HG03039 (cell line): ENCODE results near the gene TXLNB.
A peak's percentile ranks its signal among the peaks of the same experiment; 100 is the strongest.

ENCODE experiments used
- ATAC-seq: cut with Tn5 transposase; IDR thresholded peaks from one replicate; pipeline ENCODE4 v1.9.1; 2021; ENCODE audit warnings: mild to moderate bottlenecking, moderate library complexity; ENCODE audit not compliant: unreplicated experiment

The TXLNB gene

DNA sequence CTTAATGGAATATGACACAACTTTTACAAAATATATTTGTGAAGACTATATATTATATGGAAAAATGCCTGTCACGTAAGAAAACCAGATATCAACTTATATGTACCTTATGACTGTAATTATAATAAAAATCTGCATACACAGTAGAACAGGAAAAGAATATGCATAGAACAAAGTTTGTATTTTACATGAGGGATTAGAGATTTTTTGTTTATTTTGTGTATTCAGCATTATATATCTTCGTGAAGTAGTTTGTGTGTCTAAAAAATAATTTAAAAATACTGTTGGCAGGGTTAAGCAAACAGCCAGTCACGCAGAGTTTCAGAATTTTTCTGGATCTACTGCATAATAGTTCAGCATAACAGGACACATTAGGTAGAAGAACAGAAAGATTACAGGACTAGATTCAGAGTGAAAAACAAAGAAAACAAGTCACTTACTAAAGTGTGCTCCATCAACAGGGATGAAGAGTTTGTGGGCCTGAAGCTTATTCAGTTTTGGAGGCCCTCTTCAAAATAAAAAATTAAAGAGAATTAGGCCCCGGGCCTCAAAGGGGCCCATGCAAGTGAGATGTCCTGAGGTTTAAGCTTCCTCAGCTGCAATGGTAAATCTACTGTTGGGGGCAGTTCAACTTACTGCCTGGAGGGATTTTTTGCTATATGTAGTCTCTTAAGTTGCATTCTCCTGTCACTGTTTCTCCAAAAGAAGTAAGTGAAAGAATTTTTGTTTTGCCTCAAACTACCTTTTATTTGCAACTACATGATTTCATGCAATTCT lies 16.3 kb downstream of the TXLNB start:
- no peak for ATAC-seq

DNA sequence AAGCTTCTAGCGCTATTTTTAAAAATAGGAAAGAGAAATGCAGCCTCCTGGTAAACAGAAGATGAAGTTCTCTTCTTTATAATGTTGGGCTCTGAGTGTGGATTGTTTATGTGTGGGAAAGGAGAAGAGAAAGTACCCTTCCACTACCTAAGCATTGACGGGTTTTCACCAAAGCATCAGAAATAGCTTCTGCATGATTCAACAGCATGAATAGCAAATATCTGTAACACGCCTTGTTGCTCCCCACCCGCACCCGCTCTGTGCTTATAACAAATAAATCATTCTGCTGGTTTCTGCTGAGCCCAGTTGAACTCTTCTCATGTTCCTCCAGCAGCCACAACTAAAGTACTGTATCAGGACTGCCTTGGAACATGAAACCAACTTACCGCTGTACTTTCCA lies 20.7 kb downstream of the TXLNB start:
- ATAC-seq = peak; percentile 89

DNA sequence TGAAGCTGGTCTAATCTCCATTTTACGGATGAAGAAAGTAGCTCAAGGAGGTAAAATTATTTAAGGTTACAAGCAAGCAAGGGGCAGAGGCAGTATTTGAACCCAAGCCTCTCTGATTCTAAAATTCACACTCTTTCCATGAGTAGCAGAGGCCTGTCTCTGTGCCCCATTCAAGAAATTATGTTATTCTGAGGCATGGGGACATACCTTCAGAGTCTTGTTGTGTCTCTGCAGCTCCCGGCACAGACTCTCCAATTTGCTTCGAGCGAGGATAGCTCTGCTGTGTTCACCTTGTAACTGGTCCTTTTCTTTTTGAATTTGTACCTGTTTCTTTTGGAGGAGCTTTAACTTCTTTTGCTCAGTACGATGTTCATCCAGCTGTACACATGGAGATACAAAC lies 21.5 kb downstream of the TXLNB start:
- ATAC-seq = no peak

DNA sequence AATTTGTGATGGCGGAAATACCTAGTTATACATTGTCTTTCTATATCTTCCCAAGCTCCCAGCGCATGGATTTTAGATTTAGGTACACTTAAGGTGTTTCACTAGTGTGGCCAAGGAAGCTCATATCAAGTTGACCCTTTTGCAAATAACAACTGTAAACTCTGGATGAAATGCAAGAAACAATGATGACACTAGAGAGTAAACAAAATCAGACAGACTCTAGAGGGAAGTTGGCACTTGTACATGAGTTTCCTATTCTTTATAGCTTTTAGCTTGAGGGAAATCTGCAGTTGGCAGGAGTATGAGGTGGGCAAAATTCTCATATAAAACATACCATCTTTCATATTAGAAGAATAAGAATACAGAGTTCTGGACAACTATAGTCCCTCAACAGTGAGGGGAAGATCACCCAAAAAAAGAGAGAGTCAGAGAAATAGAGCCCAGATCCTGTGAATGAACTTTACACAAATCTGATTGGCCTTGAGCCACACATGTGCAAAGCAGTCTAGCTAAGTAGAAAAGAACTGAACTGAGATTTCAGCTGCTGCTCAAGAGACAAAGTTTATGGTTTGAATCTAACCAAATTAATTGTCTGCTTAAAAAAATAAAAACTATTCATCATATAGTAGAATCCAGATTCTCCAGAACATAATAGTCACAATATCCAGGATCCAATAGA lies 26.1 kb downstream of the TXLNB start:
- ATAC-seq = no peak

DNA sequence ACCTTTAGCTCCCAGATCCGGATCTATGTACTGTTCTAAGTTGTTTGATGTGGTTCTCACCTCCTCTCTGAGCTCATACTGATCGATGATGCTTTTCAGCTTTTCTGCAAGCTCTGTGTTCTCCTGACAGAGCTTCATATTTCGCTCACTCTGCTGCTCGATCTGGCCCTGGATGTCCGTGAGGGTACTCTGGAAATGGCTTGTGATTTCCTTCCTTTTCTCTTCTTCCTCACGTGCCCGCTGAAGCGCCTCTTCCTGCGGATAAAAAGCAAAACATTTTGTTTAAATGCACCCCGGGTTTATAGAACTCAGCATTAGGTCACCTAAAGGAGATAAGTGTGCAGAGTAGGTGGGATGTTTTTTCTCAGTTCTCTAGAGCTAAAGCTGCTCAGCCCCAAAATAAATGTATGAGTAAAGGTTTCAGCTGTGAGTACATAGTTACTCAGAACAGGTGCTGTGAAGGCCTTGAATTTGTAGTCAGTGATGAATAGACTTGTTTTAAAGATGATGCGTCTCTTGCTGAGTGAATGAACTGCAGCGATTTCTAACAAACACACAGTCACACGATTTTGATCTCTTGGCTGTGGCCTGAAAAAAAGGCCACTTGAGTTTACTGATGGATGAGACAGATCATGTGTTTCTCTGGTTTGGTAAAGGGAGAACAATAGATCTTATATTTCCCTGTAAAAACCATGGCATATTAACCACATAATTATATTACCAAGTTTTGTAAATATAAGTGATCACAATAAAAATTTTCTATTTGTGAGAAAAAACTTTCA lies 29.1 kb downstream of the TXLNB start:
- peak; percentile 87 for ATAC-seq

DNA sequence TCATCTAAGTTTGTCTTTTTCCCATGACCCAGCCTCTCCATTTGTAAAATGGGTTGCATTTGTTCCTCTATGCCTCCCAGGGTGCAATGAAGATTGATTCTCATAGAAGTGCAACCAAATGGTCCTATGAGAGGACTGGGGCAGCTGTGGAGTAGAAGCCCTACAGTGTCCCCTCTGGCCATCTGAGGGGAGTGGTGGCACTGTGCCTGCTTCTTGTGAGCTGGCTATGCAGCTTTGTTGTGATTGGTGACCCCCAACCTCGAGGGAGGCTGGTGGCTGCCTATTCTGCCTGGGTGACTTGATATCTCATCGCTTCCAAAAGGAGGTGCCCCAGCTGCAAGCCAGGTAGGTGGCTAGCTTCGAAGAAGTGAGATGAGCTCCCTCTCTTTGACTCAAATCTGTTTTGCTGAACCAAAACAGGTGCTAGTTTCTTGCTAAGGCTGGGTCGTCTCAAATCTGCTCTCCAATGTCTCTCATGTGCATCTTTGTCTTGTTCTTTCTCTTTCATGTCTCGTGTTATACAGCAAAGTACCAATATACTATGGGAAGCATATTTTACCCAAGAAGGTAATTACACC lies 33.9 kb downstream of the TXLNB start:
- no peak for ATAC-seq

DNA sequence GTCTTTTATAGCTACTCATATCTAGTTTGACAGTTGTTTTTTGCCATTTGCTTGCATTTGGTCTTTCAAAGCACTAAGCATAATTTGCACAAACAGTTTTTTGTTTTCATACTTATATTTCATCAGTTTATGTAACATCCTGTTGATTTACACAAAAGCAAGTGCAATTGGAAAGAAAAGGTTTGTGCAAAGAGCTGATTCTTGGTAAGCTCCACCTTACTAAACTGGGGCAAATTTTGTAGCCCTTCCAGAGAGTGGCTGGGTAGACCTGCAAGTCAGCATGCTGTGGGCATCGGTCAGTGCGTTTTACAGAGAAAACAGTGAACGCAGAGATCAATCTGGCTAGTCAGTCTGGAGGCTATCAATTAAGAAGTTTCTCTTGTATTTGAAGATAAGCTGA lies 34.5 kb downstream of the TXLNB start:
- ATAC-seq = no peak

DNA sequence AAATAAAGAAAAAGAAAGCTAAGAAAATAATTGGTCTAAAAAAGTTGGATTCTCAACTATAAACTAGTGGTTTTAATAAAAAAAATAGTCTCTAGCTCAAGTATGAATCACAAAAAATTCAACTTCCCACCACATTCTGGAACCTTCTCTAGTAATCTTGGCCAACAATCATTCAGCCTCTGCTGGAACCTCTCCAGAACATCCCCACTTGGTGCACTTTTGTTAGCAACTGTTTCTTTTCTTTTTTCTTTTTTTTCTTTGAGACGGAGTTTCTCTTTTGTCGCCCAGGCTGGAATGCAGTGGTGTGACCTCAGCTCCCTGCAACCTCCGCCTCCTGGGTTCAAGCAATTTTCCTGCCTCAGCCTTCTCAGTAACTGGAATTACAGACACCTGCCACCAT lies 35.7 kb downstream of the TXLNB start:
- ATAC-seq = no peak

DNA sequence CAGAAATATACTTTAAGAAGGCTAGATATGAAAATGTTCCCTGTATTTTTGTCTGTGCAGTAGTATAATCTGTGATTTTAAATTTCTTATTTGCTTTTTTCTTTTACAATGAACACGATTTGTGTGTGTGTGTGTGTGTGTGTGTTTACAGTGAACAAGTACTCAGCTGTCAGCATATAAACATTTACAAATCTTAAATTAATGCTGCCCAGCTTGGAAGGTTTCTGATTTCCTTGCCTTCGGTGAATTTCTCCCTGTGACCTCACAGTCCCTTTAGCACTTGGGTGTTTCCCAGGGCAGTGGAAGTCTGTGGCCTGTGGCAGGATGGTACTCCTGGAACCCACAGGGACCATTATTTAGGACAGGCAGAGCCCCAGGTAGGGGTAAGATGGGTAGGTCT lies 37.6 kb downstream of the TXLNB start:
- ATAC-seq = no peak

DNA sequence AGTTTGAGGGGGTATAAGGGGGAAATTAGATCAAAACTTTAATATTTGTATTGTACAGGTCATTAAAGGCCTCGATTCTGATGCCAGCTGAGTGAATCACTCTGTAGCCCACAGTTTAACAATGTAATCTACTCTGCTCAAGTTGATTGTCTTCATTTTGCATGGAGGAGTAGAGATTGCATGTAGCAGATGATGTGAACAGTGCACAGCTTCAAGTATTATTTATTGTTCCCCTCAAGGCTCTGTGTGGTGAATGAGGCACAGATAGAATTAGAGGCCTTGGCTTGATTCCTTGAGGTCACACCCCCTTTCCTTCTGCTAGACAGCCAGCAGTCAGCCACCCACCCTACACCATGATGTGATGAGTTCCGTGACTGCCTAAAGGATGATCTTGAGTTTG lies 38.1 kb downstream of the TXLNB start:
- no peak for ATAC-seq

DNA sequence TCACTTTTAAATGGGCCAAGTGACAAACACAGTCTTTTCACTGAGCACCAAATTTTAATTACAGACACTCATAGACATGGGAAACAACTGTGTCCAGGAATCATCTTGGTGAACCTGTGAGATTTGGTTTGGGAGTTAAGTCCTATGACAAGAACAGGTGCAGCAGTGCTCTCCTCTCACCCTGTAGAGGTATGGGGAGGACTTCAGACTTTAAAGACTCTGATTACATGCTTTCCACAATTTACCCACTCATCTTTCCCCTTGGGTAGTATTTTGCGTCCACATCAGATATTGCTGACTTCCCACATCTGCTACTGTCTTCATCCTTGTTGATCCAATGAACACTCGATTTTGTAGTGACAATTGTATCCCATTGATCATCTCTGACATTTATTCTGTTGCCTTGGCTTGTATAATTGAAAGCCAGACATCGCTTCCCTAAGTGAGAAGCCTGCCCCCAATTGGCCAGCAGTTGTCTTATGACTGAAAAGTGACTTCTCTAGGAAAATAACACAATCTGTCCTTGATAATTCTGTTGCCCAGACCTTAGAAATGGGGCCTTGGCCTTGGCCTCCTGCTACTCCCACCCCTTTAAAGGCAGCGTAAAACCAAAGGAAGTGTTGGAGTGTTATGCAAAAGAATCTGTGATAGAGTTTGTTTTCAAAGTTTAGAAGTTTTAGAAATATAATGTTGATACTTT lies 40.0 kb downstream of the TXLNB start:
- no peak for ATAC-seq

DNA sequence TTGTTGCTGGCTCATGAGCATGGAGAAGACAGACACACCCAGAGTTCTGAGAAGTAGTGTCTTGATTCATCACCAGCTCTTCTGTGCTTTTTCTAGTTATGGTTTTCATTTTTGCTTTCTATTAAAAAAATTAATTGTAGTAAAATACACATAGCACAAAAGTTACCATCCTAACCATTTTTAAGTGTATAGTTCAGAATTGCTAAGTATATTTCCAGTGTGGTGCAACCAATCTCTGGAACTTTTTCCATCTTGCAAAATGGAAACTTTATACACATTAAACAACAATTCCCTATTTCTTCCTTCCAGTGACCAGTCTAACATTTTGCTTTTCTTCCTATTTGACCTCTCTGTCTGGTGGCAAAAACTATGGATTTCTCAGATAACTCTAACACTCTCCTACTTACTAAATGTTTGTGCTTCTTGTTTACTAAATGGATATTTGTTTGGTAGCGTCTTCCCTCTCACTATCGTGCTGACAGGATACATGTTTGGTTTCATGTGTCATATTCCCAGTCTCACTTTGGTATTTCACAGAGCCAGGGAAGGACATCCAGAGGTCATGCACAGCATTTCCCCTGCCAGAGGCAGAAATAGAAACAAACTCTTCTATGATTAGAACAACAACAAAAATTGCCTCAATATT lies 40.6 kb downstream of the TXLNB start:
- no peak for ATAC-seq

DNA sequence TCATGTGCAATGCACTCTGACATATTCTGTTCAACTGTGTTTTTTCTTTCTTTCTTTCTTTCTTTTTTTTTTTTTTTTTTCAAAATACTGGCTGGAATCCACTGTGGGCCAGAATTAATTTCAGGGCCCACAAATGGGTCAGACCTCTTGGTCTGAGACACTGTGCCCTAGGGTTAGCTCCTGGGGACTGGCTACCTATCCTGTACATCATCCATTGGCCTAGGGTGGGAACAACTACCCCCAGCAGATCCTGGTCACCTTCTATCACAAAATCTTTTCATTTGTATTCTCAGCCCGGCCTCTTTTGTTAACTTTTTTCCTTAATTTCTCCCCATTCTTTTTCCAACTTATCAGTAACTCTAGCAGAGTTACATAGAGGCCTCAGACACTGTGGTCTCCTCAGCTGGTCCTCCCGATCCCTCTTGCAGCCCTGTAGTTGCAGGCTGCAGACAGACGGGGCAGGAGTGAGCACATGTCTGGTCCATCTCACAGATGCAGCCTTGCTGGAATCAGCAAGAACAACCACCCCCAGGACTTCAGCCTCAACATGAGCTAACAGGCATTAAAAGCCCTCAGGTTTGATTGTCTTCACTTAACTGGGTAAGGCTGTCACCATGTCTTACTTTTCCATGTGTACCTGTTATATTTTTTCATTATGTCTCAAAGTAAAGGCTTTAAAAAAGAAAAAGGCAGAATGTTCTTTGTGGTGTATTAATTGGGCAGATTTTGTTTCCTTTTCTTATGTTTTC lies 41.3 kb downstream of the TXLNB start:
- peak; percentile 90 for ATAC-seq

DNA sequence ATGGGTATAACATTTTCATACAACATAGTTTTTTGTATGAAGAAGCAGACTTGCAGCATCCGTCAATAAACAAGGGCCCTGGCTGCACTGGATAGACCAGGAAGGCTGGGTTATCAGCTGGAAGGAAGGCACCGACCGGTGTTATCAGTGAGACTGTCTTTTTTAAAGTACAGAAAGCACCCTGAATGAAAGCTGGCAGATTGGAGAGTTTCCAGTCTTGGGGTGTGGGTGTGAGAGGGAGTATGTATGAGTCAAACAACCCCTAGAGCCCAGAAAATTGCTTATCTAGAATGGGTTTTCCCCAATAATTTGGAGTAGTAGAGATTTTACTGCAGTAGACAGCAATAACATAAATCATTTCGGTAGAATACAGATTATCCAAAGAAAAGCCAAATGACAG lies 42.4 kb downstream of the TXLNB start:
- peak; percentile 32 for ATAC-seq

DNA sequence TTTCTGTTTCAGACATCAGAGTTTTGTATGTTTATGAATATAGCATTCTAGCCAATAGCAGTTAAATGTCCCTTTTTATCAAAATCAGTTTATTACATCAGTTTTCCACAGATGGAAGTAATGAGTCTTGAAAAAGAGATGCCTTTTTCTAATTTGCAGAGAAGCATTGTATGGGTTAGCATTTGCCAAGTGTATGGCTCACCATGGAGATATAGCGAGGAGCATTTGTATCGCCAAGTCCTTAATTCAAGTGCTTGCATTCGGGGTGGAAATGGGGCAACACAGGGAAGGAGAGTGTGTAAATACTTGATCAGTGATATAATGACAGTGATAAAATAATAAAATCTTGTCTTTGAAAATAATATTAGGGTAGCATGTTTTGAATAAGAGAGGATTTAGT lies 42.9 kb downstream of the TXLNB start:
- no peak for ATAC-seq

DNA sequence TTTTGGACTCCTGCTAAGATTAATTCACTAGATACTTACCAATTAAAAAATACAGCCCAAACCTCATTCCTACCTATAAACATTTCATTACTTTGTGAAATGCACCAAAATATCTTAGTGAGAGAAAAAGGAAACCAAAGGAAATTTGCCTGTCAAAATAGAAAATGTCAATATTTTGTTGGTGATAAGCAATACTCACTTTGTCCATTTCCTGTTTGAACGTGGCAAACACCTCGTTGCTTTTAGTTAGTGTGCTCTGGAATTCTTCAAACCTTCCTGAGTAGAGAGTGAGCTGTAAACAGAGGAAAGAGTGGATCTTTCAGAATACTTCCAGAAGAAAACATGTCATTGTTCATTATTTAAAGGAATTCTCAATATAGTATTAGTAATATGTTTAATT lies 44.2 kb downstream of the TXLNB start:
- no peak for ATAC-seq

DNA sequence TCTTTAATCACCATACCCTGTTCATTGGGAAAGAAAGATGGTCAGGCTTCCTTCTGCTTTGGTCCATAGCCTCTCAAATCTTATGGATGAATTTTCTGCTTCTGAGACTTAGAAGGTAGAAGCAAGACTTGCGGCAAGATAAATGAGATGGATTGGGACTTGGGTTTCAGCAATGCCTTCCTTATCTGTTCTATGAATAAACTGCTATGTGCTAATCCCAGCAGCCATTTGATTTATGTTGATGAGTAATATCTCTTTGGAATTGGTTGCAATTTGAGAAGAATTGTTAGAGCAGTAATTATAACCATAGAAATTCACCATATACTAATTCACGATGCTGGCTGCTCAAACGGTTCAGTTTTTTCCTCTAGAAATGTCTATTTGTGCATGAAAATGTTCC lies 48.3 kb downstream of the TXLNB start:
- ATAC-seq = no peak

DNA sequence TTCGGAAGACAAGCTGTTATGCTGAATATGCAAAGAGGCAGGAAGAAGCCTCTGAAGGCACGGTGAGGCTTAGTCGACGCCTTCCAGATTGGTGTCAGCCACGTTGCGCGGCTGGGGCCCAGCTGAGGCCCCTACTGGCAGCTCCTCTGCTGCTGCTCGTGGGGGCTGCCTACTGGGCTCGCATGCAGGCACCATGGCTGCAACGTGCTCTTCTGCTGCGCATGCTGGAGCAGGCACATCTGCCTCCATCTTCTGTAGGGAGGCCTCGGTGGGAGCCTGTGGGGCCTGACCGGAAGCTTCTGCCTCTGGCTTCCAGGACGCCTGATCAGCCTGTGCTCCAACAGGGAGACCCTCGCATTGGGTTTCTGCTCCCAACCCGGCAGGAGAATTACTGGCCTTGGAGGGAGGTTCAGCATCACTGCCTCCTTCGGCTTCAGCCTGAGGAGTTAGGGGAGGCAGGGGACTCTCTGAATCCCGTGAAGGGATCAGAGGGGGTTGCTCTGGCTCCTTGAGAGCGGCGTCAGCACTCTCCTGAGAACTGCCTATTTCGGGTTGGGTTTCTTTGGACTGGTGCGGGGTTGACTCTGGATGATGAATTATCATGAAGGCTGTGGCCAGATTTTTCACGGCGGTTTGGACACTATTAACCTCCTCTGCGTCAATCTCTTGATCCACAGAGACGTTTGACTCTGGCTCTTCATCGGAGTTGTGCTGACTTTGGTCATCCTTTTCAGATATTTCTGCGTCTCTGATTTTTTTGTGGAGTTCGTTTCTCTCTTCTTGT lies 49.1 kb downstream of the TXLNB start:
- ATAC-seq = no peak
